T follicular helper cell (primary cell): ENCODE data around the gene PHF19.

Experiments used
- DNase-seq: peaks from one replicate; pipeline ENCODE4 v3.0.0-alpha.2; 2020; ENCODE audit warnings: low read depth

PHF19 gene

GRCh38 chr9:120891884-120892747 is 15.1 kb upstream of the PHF19 start:
- DNase-seq, result no peak

- peak; percentile 54 for DNase-seq
Observed at GRCh38 chr9:120891245-120891883, 14.4 kb upstream of the PHF19 start.

GRCh38 chr9:120890320-120891244 is 13.6 kb upstream of the PHF19 start:
- DNase-seq, result no peak

DNA sequence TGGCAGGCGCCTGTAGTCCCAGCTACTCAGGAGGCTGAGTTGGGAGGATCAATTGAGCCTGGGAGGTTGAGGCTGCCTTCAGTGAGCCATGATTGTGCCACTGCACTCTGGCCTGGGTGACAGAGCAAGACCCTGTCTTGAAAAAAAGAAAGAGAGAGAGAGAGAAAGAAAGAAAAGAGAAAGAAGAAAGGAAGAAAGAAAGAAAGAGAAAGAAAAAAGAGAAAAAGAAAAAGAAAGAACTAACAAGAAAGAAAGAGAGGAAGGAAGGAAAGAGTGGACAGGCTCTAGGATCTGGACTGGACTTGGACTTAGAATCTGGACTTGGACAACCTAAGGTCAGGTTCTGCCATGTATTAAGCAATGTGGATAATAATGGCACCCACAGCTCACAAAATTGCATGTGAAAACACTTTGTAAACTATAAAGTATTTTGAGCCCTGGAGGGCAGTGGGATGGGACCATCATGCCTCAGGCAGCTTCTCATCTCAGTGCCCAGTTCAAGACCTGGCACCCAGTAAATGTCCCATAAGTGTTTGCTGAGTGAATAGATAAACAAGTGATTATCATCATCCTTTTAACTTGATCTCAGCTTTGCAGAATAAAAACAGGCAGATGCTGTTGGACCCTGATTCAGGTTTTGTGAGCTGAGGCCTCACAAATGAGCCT is 12.8 kb upstream of the PHF19 start:
- no peak for DNase-seq

DNA sequence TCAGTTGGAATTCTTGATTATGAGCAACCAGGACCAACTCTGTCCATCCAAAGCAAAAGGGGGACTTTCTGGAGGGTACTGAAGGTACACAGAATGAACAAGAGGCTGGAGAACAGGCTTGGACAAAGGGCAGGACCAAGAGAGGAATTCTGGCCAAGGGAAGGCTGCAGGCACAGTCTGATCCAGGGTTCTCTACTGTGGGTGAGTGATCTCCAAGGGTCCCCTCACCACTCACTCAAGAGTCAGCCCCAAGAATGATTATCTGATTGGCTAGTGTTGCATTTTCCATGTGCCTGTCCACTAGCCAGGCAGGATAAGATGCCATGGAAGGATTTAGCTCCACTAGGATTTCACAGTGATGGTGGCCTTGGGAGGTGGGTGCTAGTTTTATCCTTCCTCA is 11.6 kb upstream of the PHF19 start:
- no peak for DNase-seq

GRCh38 chr9:120886490-120886967 is 9.5 kb upstream of the PHF19 start:
- no peak for DNase-seq

- no peak for DNase-seq
Observed at GRCh38 chr9:120885958-120886357, 9.0 kb upstream of the PHF19 start.

GRCh38 chr9:120885457-120885856 is 8.5 kb upstream of the PHF19 start:
- DNase-seq, result no peak

GRCh38 chr9:120883608-120883996 is 6.6 kb upstream of the PHF19 start:
- DNase-seq, result no peak

- no peak for DNase-seq
Observed at GRCh38 chr9:120882935-120883607, 6.1 kb upstream of the PHF19 start.

GRCh38 chr9:120879446-120879845 is 2.5 kb upstream of the PHF19 start:
- DNase-seq, result no peak

DNA sequence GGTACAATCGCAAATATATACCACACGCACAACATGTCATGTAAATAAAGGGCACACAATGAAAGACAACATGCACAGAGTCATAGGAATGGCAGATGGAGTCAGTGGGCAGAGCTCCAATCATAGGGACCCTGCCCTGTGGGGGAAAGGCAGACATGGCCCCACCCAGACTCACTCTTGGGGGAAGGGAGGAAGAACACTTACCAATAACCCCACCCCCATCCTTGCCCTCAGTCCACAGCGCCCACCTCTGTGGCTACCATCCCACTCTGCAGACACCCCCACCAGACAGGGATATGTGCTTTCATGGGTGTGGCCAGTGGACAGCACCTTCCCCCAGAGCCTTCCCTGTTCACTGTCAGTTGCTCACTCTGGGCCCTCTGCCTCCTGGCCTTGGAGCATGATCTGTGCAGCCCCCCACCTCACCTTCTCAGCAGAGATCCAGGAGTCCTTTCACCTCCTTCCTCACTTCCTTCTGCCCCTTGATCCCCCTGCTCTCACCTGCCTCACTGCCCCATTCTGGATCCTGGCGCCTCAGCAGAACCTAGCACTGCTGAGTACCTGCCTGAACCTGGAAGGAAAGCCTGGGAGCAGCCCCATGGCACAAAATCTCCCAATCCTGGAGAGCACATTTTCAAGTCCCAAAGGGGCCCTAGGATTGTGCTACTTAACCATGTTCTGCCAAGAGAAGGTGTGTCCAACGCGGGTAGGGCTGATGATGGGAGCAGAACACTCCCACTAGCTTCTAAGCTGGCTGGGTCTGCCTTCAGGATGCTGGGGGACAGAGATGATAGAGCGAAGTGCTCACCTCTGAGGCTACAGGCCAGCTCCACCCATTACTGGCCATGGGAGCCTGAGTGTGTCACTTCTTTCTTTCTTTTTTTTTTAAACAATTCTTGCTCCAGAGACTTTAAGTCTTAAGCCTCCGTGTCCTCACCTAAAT is 1.5 kb upstream of the PHF19 start:
- DNase-seq, result no peak

GRCh38 chr9:120877276-120878034 is 467 bp upstream of the PHF19 start:
- no peak for DNase-seq

GRCh38 chr9:120875954-120876841 is 790 bp downstream of the PHF19 start:
- DNase-seq, result peak; percentile 73

- DNase-seq, result no peak
Observed at GRCh38 chr9:120875643-120875953, 1.4 kb downstream of the PHF19 start.

- DNase-seq, result no peak
Observed at GRCh38 chr9:120875195-120875565, 1.8 kb downstream of the PHF19 start.

- DNase-seq, result no peak
Observed at GRCh38 chr9:120874226-120875194, 2.5 kb downstream of the PHF19 start.
